Adrenal gland (tissue), 12 donors: ENCODE results near the gene CD207. TPM values are rescaled to one million over a fixed set of nuclear protein-coding genes. Genes with fewer than 3 reads are reported as not detected.

Experiments
- DNase-seq, 7 donors: peaks; one replicate each; pipeline ENCODE4 v3.0.0-alpha.2; 2019 to 2020
- H3K27ac ChIP-seq, 5 donors: fragments of 200-600 bp; sonication (generic) in 4 of 5; 1 replicate in 3 of 5; 2 replicates in 2 of 5; pipeline versions ENCODE4 v1.5.1 to v1.8.0; 2016 to 2020; ENCODE audit warnings: mild to moderate bottlenecking in 1 of 5
- H3K27me3 ChIP-seq: fragments of 200-600 bp; 2 replicates; pipeline ENCODE4 v1.8.0; 2021
- H3K36me3 ChIP-seq, 2 donors: fragments of 200-600 bp; replicated peaks in 1 of 2; 1 replicate in 1 of 2; 2 replicates in 1 of 2; pipeline versions ENCODE4 v1.5.1 to v1.8.0; 2018 to 2022
- H3K4me1 ChIP-seq, 2 donors: fragments of 200-600 bp; replicated peaks in 1 of 2; 1 replicate in 1 of 2; 2 replicates in 1 of 2; pipeline versions ENCODE4 v1.5.1 to v1.8.0; 2018 to 2021
- H3K4me3 ChIP-seq, 4 donors: fragments of 200-600 bp; sonication (generic) in 3 of 4; one replicate each; pipeline ENCODE4 v1.5.1; 2016 to 2018
- H3K9me3 ChIP-seq, 3 donors: fragments of 200-600 bp; sonication (generic) in 1 of 3; replicated peaks in 1 of 3; 1 replicate in 2 of 3; 2 replicates in 1 of 3; pipeline versions ENCODE4 v1.5.1 to v1.8.0; 2016 to 2021
- POLR2A ChIP-seq, 2 donors: fragments of 450-650 bp; IDR thresholded peaks; one replicate each; pipeline ENCODE4 v1.6.1; 2017; ENCODE audit warnings: antibody characterized with exemption in 2 of 2, mild to moderate bottlenecking in 2 of 2, moderate library complexity in 1 of 2
- WGBS, 4 donors: extraction: QIAGEN DNeasy Blood & Tissue Kit in 2 of 4; methylation state at CpG; one replicate each; pipeline versions ENCODE4 v1.1.5 to v1.1.7; 2013 to 2017; 5-methylcytosine and 5-hydroxymethylcytosine counted together
- intact Hi-C, 2 donors: fragments of 100-400 bp; cut with DNase I; formaldehyde crosslinking; loops; one replicate each; pipeline versions ENCODE4 v1.14.1 to v1.15.0; 2022 to 2023
- polyA plus RNA-seq, 3 donors: library from polyadenylated mRNA; stranded (reverse); fragments of 200-250 nt in 2 of 3; fragments of 350-450 nt in 1 of 3; fragmentation: Illumina TruSeq in 1 of 3; extraction: RNeasy Lipid Tissue Mini Kit (QIAGEN cat#74804) in 1 of 3; gene quantifications; one replicate each; pipeline ENCODE4 v1.2.3, GENCODE V29; 2013 to 2014
- total RNA-seq, 9 donors: library from RNA; depleted of rRNA in 4 of 9; stranded (reverse); fragments of >200 nt in 4 of 9; fragments of 120-200 nt in 1 of 9; fragmentation: NEBNext Ultra II Directional in 1 of 9; extraction: Animal tissue kit (Norgen Biotek cat#: 25700) in 1 of 9; gene quantifications; one replicate each; pipeline versions ENCODE4 v1.1.0 to v1.2.4, GENCODE V29; 2013 to 2023
- TF ChIP-seq, protein P1 (sequence below), 6 experiments: fragments of 450-650 bp in 4 of 6; fragments of 200-600 bp in 2 of 6; sonication (generic) in 1 of 6; IDR thresholded peaks; 1 replicate in 5 of 6; 2 replicates in 1 of 6; pipeline versions ENCODE4 v1.5.1 to v1.8.0; 2016 to 2021; ENCODE audit warnings: antibody characterized with exemption in 6 of 6, mild to moderate bottlenecking in 2 of 6, moderate library complexity in 1 of 6
- donor health status: healthy with polysubstance abuse.
- donor health status: Bipolar disorder and iron deficiency.
- donor health status: DM: yes; HTN: yes; CAD: no.
- donor health status: DM: no; HTN: no; CAD: no.
- donor health status: DM: no; HTN: no; CAD: no.
- donor health status: DM: yes; HTN: yes; CAD: no.

CD207 gene
- total and polyA plus RNA-seq, 12 donors, result 0.07 to 0.10 TPM; not detected in 10

GRCh38 chr2:70807102-70807827 is 28.4 kb downstream of the CD207 start:
- DNase-seq, result no peak
- Histone ChIP-seq H3K36me3 (no peaks in the 10 kb centered on the region), H3K27ac (no peak overlapping the region), H3K4me1 (no peaks in the 10 kb centered on the region), H3K4me3 (no peak overlapping the region), H3K9me3 (no peaks in the 10 kb centered on the region), H3K27me3 (no peaks in the 10 kb centered on the region)
- intact Hi-C loops, result no loop called here
- 86 to 91% (median 90%) methylated on average over 6 of the region's 6 CpGs for WGBS, 4 donors
- TF ChIP-seq POLR2A (IDR thresholded peaks at IDR 0.05), result no peak
- TF ChIP-seq, protein P1, sequence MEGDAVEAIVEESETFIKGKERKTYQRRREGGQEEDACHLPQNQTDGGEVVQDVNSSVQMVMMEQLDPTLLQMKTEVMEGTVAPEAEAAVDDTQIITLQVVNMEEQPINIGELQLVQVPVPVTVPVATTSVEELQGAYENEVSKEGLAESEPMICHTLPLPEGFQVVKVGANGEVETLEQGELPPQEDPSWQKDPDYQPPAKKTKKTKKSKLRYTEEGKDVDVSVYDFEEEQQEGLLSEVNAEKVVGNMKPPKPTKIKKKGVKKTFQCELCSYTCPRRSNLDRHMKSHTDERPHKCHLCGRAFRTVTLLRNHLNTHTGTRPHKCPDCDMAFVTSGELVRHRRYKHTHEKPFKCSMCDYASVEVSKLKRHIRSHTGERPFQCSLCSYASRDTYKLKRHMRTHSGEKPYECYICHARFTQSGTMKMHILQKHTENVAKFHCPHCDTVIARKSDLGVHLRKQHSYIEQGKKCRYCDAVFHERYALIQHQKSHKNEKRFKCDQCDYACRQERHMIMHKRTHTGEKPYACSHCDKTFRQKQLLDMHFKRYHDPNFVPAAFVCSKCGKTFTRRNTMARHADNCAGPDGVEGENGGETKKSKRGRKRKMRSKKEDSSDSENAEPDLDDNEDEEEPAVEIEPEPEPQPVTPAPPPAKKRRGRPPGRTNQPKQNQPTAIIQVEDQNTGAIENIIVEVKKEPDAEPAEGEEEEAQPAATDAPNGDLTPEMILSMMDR (IDR thresholded peaks at IDR 0.05), result no peak

GRCh38 chr2:70806620-70807019 is 29.0 kb downstream of the CD207 start:
- no peak overlapping the region for H3K4me3 ChIP-seq
- 66 to 77% (median 72%) methylated on average over 6 of the region's 6 CpGs for WGBS, 4 donors
- H3K27me3 ChIP-seq, result no peaks in the 10 kb centered on the region
- no peak overlapping the region for H3K27ac ChIP-seq
- no peak for DNase-seq
- intact Hi-C loops, result no loop called here
- H3K36me3 ChIP-seq, result no peaks in the 10 kb centered on the region
- TF ChIP-seq, protein P1 (IDR thresholded peaks at IDR 0.05), result no peak
- no peak for TF ChIP-seq POLR2A (IDR thresholded peaks at IDR 0.05)
- no peaks in the 10 kb centered on the region for H3K4me1 ChIP-seq
- no peaks in the 10 kb centered on the region for H3K9me3 ChIP-seq

DNA sequence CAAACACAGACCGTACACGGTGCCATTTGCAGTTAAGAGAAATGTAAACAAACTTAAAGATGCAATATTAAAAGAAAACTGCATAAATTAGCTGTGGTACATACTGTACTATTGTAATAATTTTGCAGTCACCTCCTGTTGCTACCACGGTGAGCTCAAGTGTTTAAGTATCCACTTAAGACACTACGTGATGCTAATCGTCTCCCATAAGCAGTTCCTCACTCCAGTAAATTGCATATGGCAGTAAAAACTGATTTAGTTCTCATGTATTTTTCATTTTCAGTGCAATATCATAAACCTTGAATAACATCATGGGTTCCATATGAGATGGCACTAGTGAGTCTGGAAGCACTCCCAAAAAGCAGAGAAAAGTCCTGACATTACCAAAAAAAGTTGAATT is 29.6 kb downstream of the CD207 start:
- Histone ChIP-seq H3K27me3 (no peaks in the 10 kb centered on the region), H3K9me3 (no peaks in the 10 kb centered on the region), H3K4me3 (no peak overlapping the region), H3K27ac (no peak overlapping the region), H3K4me1 (no peaks in the 10 kb centered on the region), H3K36me3 (no peaks in the 10 kb centered on the region)
- WGBS, 4 donors, result 75 to 85% (median 77%) methylated on average over 5 of the region's 5 CpGs
- intact Hi-C loops, result no loop called here
- no peak for DNase-seq
- TF ChIP-seq, protein P1 (IDR thresholded peaks at IDR 0.05), result no peak
- no peak for TF ChIP-seq POLR2A (IDR thresholded peaks at IDR 0.05)

- H3K4me1 ChIP-seq, result no peaks in the 10 kb centered on the region
- intact Hi-C loops, result no loop called here
- no peak overlapping the region for H3K27ac ChIP-seq
- no peaks in the 10 kb centered on the region for H3K36me3 ChIP-seq
- H3K4me3 ChIP-seq, result no peak overlapping the region
- WGBS, 4 donors, result 61 to 73% (median 70%) methylated on average over 4 to 10 of the region's 10 CpGs
- peaks cover 0 to 4% (median 0%) of the 10 kb centered on the region in 3 donors for H3K9me3 ChIP-seq
- TF ChIP-seq, protein P1 (IDR thresholded peaks at IDR 0.05), result no peak
- no peak for TF ChIP-seq POLR2A (IDR thresholded peaks at IDR 0.05)
- no peaks in the 10 kb centered on the region for H3K27me3 ChIP-seq
- DNase-seq, result no peak
Measured at GRCh38 chr2:70801607-70802263, 33.9 kb downstream of the CD207 start.
